CD4-positive, CD25-positive, alpha-beta regulatory T cell (primary cell): ENCODE results near the gene ARID1B. TPM values are rescaled to one million over a fixed set of nuclear protein-coding genes. Genes with fewer than 3 reads are reported as not detected.

Experiments
- ATAC-seq, 2 donors: fragments of 150-1000 bp; cut with Tn5 transposase; one replicate each; pipeline ENCODE4 v1.10.0; 2021; ENCODE audit warnings: low read depth in 2 of 2, moderate number of reproducible peaks in 2 of 2, moderate library complexity in 1 of 2
- DNase-seq, 3 donors: peaks; one replicate each; pipeline versions ENCODE4 v3.0.0 to v3.0.0-alpha.2; 2012 to 2022; ENCODE audit warnings: mixed read lengths in 1 of 3
- H3K27ac ChIP-seq: one replicate; pipeline ENCODE4 v1.7.0; 2013; ENCODE audit warnings: mild to moderate bottlenecking, low read length; ENCODE audit not compliant: insufficient read depth, poor library complexity, severe bottlenecking
- H3K27me3 ChIP-seq: one replicate; pipeline ENCODE4 v1.7.0; 2013; ENCODE audit warnings: low read length; ENCODE audit not compliant: control insufficient read depth, insufficient read depth
- H3K36me3 ChIP-seq: one replicate; pipeline ENCODE4 v1.7.0; 2013; ENCODE audit warnings: mild to moderate bottlenecking, low read length, moderate library complexity; ENCODE audit not compliant: control insufficient read depth, insufficient read depth
- H3K4me1 ChIP-seq: 2 replicates; pipeline ENCODE4 v1.7.0; 2013; ENCODE audit warnings: mild to moderate bottlenecking, low read length; ENCODE audit not compliant: insufficient read depth, control insufficient read depth, poor library complexity, severe bottlenecking
- H3K4me3 ChIP-seq: one replicate; pipeline ENCODE4 v1.7.0; 2013; ENCODE audit warnings: low read depth, mild to moderate bottlenecking, low read length, moderate library complexity
- H3K9me3 ChIP-seq, 2 experiments: 1 replicate in 1 of 2; 2 replicates in 1 of 2; pipeline ENCODE4 v1.7.0; 2013; ENCODE audit warnings: low read length in 2 of 2, mild to moderate bottlenecking in 1 of 2, moderate library complexity in 1 of 2; ENCODE audit not compliant: control insufficient read depth in 2 of 2
- H3K27ac Mint-ChIP-seq, 3 donors: one replicate each; pipeline ENCODE4 v1.8.0; 2020 to 2022; ENCODE audit warnings: mild to moderate bottlenecking in 3 of 3, mixed read lengths in 3 of 3, moderate library complexity in 2 of 3
- H3K27me3 Mint-ChIP-seq: one replicate; pipeline ENCODE4 v1.8.0; 2022; ENCODE audit warnings: mild to moderate bottlenecking, mixed read lengths
- H3K36me3 Mint-ChIP-seq: one replicate; pipeline ENCODE4 v1.8.0; 2020; ENCODE audit warnings: mixed read lengths
- H3K4me1 Mint-ChIP-seq, 4 donors: one replicate each; pipeline ENCODE4 v1.8.0; 2020 to 2022; ENCODE audit warnings: mixed read lengths in 4 of 4, mild to moderate bottlenecking in 1 of 4
- H3K4me3 Mint-ChIP-seq, 4 donors: one replicate each; pipeline ENCODE4 v1.8.0; 2020 to 2022; ENCODE audit warnings: mild to moderate bottlenecking in 4 of 4, mixed read lengths in 4 of 4, moderate library complexity in 3 of 4
- H3K9me3 Mint-ChIP-seq, 7 donors: one replicate each; pipeline ENCODE4 v1.8.0; 2020 to 2022; ENCODE audit warnings: mixed read lengths in 7 of 7, mild to moderate bottlenecking in 3 of 7, moderate library complexity in 2 of 7
- polyA plus RNA-seq, 4 donors: library from polyadenylated mRNA; unstranded; fragments of 300-500 nt; fragmentation: Illumina TruSeq; gene quantifications; one replicate each; pipeline ENCODE4 v1.2.3, GENCODE V29; 2021
- total RNA-seq: library from RNA; stranded (reverse); gene quantifications from one replicate; pipeline ENCODE4 v1.2.3, GENCODE V29; 2022

ARID1B gene
- total and polyA plus RNA-seq, 5 donors from 2014 or later = 9.8 to 186 (median 12.4) TPM

- DNase-seq = no peak
- H3K4me3 Mint-ChIP-seq = peak overlapping the region in 2 of 4 donors; percentile 19 to 30
- H3K27ac Mint-ChIP-seq = no peak overlapping the region
- no peaks in the 10 kb centered on the region for H3K9me3 Mint-ChIP-seq
- peaks cover 20% of the 10 kb centered on the region for H3K4me1 ChIP-seq
- no peak overlapping the region for H3K4me3 ChIP-seq
- H3K4me1 Mint-ChIP-seq = peaks cover 55 to 93% (median 68%) of the 10 kb centered on the region in 4 donors
- H3K27ac ChIP-seq = no peak overlapping the region
- no peaks in the 10 kb centered on the region for H3K27me3 ChIP-seq
- peaks cover 13% of the 10 kb centered on the region for H3K36me3 Mint-ChIP-seq
- no peaks in the 10 kb centered on the region for H3K27me3 Mint-ChIP-seq
- no peaks in the 10 kb centered on the region for H3K36me3 ChIP-seq
- H3K9me3 ChIP-seq = no peaks in the 10 kb centered on the region
- no peak for ATAC-seq
Observed at GRCh38 chr6:156868385-156868784, 91.2 kb downstream of the ARID1B start.

- H3K36me3 Mint-ChIP-seq = peaks cover 24% of the 10 kb centered on the region
- ATAC-seq = no peak
Observed at GRCh38 chr6:156869980-156870398, 92.8 kb downstream of the ARID1B start.

GRCh38 chr6:156870924-156871539, 93.9 kb downstream of the ARID1B start:
- Mint-ChIP-seq H3K4me3 (no peak overlapping the region), H3K9me3 (no peaks in the 10 kb centered on the region), H3K27me3 (no peaks in the 10 kb centered on the region), H3K4me1 (peaks cover 52 to 94% (median 68%) of the 10 kb centered on the region in 4 donors), H3K27ac (peak overlapping the region in 1 of 3 donors; percentile 92), H3K36me3 (peaks cover 24% of the 10 kb centered on the region)
- H3K36me3 ChIP-seq = no peaks in the 10 kb centered on the region
- peaks cover 19% of the 10 kb centered on the region for H3K4me1 ChIP-seq
- no peaks in the 10 kb centered on the region for H3K9me3 ChIP-seq
- ATAC-seq = no peak
- no peak overlapping the region for H3K4me3 ChIP-seq
- no peak for DNase-seq
- H3K27me3 ChIP-seq = no peaks in the 10 kb centered on the region
- no peak overlapping the region for H3K27ac ChIP-seq

More at GRCh38 chr6:156869980-156870398, 92.8 kb downstream of the ARID1B start:
- Histone ChIP-seq H3K4me3 (no peak overlapping the region), H3K27me3 (no peaks in the 10 kb centered on the region), H3K27ac (no peak overlapping the region), H3K36me3 (no peaks in the 10 kb centered on the region), H3K4me1 (peaks cover 24% of the 10 kb centered on the region), H3K9me3 (no peaks in the 10 kb centered on the region)
- Mint-ChIP-seq H3K27me3 (no peaks in the 10 kb centered on the region), H3K4me1 (peaks cover 52 to 94% (median 71%) of the 10 kb centered on the region in 4 donors), H3K27ac (peak overlapping the region in 1 of 3 donors; percentile 53), H3K4me3 (no peak overlapping the region), H3K9me3 (no peaks in the 10 kb centered on the region)
- no peak for DNase-seq

GRCh38 chr6:156872903-156873302, 95.7 kb downstream of the ARID1B start:
- no peaks in the 10 kb centered on the region for H3K9me3 Mint-ChIP-seq
- Histone ChIP-seq H3K4me1 (peaks cover 5% of the 10 kb centered on the region), H3K9me3 (no peaks in the 10 kb centered on the region), H3K36me3 (no peaks in the 10 kb centered on the region), H3K27ac (no peak overlapping the region), H3K4me3 (no peak overlapping the region), H3K27me3 (no peaks in the 10 kb centered on the region)
- H3K4me1 Mint-ChIP-seq = peaks cover 41 to 91% (median 63%) of the 10 kb centered on the region in 4 donors
- DNase-seq (no peak), ATAC-seq (no peak)
- peaks cover 24% of the 10 kb centered on the region for H3K36me3 Mint-ChIP-seq
- H3K27me3 Mint-ChIP-seq = no peaks in the 10 kb centered on the region
- peak overlapping the region in 1 of 3 donors; percentile 77 for H3K27ac Mint-ChIP-seq
- no peak overlapping the region for H3K4me3 Mint-ChIP-seq

GRCh38 chr6:156873654-156874380, 96.6 kb downstream of the ARID1B start:
- H3K9me3 Mint-ChIP-seq = no peaks in the 10 kb centered on the region
- DNase-seq (no peak), ATAC-seq (no peak)
- Histone ChIP-seq H3K4me3 (no peak overlapping the region), H3K9me3 (no peaks in the 10 kb centered on the region), H3K27ac (no peak overlapping the region), H3K27me3 (no peaks in the 10 kb centered on the region), H3K36me3 (no peaks in the 10 kb centered on the region), H3K4me1 (peaks cover 7% of the 10 kb centered on the region)
- no peak overlapping the region for H3K4me3 Mint-ChIP-seq
- H3K4me1 Mint-ChIP-seq = peaks cover 35 to 91% (median 62%) of the 10 kb centered on the region in 4 donors
- H3K27ac Mint-ChIP-seq = no peak overlapping the region
- no peaks in the 10 kb centered on the region for H3K27me3 Mint-ChIP-seq
- H3K36me3 Mint-ChIP-seq = peaks cover 24% of the 10 kb centered on the region

- Histone ChIP-seq H3K27ac (no peak overlapping the region), H3K4me3 (no peak overlapping the region), H3K36me3 (no peaks in the 10 kb centered on the region), H3K4me1 (peaks cover 15% of the 10 kb centered on the region), H3K9me3 (no peaks in the 10 kb centered on the region), H3K27me3 (no peaks in the 10 kb centered on the region)
- Mint-ChIP-seq H3K27ac (no peak overlapping the region), H3K9me3 (no peaks in the 10 kb centered on the region), H3K36me3 (peaks cover 24% of the 10 kb centered on the region), H3K4me3 (peak overlapping the region in 1 of 4 donors; percentile 12), H3K27me3 (no peaks in the 10 kb centered on the region), H3K4me1 (peaks cover 43 to 95% (median 70%) of the 10 kb centered on the region in 4 donors)
- DNase-seq (no peak), ATAC-seq (no peak)
Observed at GRCh38 chr6:156875062-156875461, 97.9 kb downstream of the ARID1B start.

GRCh38 chr6:156876302-156876701, 99.1 kb downstream of the ARID1B start:
- Mint-ChIP-seq H3K9me3 (no peaks in the 10 kb centered on the region), H3K4me3 (no peak overlapping the region), H3K36me3 (peaks cover 18% of the 10 kb centered on the region), H3K27me3 (no peaks in the 10 kb centered on the region), H3K27ac (no peak overlapping the region), H3K4me1 (peaks cover 41 to 92% (median 64%) of the 10 kb centered on the region in 4 donors)
- Histone ChIP-seq H3K36me3 (no peaks in the 10 kb centered on the region), H3K4me1 (peaks cover 15% of the 10 kb centered on the region), H3K27me3 (no peaks in the 10 kb centered on the region), H3K4me3 (no peak overlapping the region), H3K27ac (no peak overlapping the region), H3K9me3 (no peaks in the 10 kb centered on the region)
- DNase-seq (no peak), ATAC-seq (no peak)
